MCF 10A (cell line): ENCODE results near the gene MEA1. TPM values are rescaled to one million over a fixed set of nuclear protein-coding genes. Genes with fewer than 3 reads are reported as not detected.

Source experiments
- BruUV-seq: library from RNA; stranded (reverse); fragments of 400-500 nt; replicated peaks from 2 replicates; lab custom pipeline; 2021; lab: Mats Ljungman, UMichigan
- CTCF ChIA-PET: fragments of 300-600 bp; sonication (Branson Sonifier 250); formaldehyde crosslinking; extraction: SDS; loops from one replicate; lab custom pipeline; 2021; ENCODE audit warnings: antibody characterized with exemption, inconsistent platforms; lab: Yijun Ruan, JAX
- POLR2A ChIA-PET: fragments of 300-600, 350-650 bp; sonication (Branson Sonifier 250); formaldehyde crosslinking; extraction: SDS; loops from one replicate; lab custom pipeline; 2020; ENCODE audit warnings: antibody characterized with exemption, inconsistent platforms; lab: Yijun Ruan, JAX
- DNase-seq: peaks from one replicate; pipeline ENCODE4 v3.0.0-alpha.2; 2018; ENCODE audit not compliant: unreplicated experiment
- H3K27ac Mint-ChIP-seq: one replicate; pipeline ENCODE4 v1.8.0; 2022; ENCODE audit warnings: mild to moderate bottlenecking, low read depth, mixed read lengths; ENCODE audit not compliant: unreplicated experiment
- H3K27me3 Mint-ChIP-seq: one replicate; pipeline ENCODE4 v1.8.0; 2022; ENCODE audit warnings: mixed read lengths; ENCODE audit not compliant: insufficient read depth, unreplicated experiment
- H3K36me3 Mint-ChIP-seq: one replicate; pipeline ENCODE4 v1.8.0; 2022; ENCODE audit warnings: mild to moderate bottlenecking, moderate library complexity, mixed read lengths; ENCODE audit not compliant: insufficient read depth, unreplicated experiment
- H3K4me1 Mint-ChIP-seq: one replicate; pipeline ENCODE4 v1.8.0; 2022; ENCODE audit warnings: mixed read lengths; ENCODE audit not compliant: insufficient read depth, unreplicated experiment
- H3K4me3 Mint-ChIP-seq: one replicate; pipeline ENCODE4 v1.8.0; 2022; ENCODE audit warnings: mild to moderate bottlenecking, moderate library complexity, mixed read lengths; ENCODE audit not compliant: unreplicated experiment
- H3K9me3 Mint-ChIP-seq: one replicate; pipeline ENCODE4 v1.8.0; 2022; ENCODE audit warnings: mixed read lengths; ENCODE audit not compliant: unreplicated experiment
- intact Hi-C: fragments of 100-400 bp; cut with micrococcal nuclease; formaldehyde crosslinking; loops from 2 replicates; pipeline ENCODE4 v1.14.1; 2022
- total RNA-seq: library from RNA; stranded (reverse); gene quantifications from 2 replicates; pipeline ENCODE4 v1.2.3, GENCODE V29; 2022
- TF ChIP-seq, protein P1 (sequence below): fragments of 200-600 bp; IDR thresholded peaks from one replicate; pipeline ENCODE4 v1.8.0; 2022; ENCODE audit warnings: antibody characterized with exemption, mild to moderate bottlenecking; ENCODE audit not compliant: unreplicated experiment

The MEA1 gene
- total RNA-seq, 1 experiment from 2014 or later, result 71.8 TPM

DNA sequence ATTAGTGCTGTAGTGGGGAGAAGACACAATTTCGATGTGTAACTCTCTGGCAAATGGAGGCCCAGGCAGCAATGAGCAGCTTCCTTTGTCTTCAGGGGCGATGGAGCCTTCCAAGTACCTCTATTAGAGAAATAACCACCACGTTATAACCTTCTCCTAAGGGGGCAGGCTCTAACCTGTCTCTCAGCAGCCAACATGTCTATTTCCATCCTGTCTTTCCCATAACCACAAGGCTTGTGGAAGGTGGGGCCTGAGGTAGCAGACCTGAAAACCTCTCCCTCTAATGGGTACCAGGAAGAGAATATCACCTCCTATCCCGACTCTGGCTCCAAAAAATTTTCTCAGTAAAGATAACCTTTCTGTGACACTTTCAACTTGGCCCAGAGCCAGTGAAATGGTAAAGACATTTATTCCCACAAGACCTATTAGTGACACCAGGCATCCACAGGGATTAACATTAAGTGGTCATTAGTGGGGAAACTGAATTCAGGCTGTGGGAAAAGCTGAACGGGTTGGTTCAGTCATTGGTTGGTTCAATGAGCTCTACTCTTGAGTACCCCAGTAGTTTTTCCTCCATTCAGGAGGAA is 38.7 kb downstream of the MEA1 start:
- H3K27ac Mint-ChIP-seq, result no peak overlapping the region
- no peaks in the 10 kb centered on the region for H3K9me3 Mint-ChIP-seq
- intact Hi-C loops, result no loop called here
- no peak overlapping the region for H3K4me3 Mint-ChIP-seq
- TF ChIP-seq, protein P1, sequence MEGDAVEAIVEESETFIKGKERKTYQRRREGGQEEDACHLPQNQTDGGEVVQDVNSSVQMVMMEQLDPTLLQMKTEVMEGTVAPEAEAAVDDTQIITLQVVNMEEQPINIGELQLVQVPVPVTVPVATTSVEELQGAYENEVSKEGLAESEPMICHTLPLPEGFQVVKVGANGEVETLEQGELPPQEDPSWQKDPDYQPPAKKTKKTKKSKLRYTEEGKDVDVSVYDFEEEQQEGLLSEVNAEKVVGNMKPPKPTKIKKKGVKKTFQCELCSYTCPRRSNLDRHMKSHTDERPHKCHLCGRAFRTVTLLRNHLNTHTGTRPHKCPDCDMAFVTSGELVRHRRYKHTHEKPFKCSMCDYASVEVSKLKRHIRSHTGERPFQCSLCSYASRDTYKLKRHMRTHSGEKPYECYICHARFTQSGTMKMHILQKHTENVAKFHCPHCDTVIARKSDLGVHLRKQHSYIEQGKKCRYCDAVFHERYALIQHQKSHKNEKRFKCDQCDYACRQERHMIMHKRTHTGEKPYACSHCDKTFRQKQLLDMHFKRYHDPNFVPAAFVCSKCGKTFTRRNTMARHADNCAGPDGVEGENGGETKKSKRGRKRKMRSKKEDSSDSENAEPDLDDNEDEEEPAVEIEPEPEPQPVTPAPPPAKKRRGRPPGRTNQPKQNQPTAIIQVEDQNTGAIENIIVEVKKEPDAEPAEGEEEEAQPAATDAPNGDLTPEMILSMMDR, result no peak
- H3K27me3 Mint-ChIP-seq, result no peaks in the 10 kb centered on the region
- DNase-seq, result no peak
- peaks cover 22% of the 10 kb centered on the region for H3K4me1 Mint-ChIP-seq
- no TSS peak for BruUV-seq
- H3K36me3 Mint-ChIP-seq, result peaks cover 58% of the 10 kb centered on the region
- ChIA-PET POLR2A (interaction anchor here (0.5 to 3.1 kb wide), 7 partner anchors 9 to 93 kb away, joined by 3 to 22 read pairs (median 3); partner anchors contain the start of genes KLHDC3, MEA1 and PPP2R5D), CTCF (interaction anchor here (0.6 to 2.9 kb wide), 3 partner anchors 11 to 70 kb away, joined by 3 to 11 read pairs (median 3); no protein-coding TSS in a partner anchor)

DNA sequence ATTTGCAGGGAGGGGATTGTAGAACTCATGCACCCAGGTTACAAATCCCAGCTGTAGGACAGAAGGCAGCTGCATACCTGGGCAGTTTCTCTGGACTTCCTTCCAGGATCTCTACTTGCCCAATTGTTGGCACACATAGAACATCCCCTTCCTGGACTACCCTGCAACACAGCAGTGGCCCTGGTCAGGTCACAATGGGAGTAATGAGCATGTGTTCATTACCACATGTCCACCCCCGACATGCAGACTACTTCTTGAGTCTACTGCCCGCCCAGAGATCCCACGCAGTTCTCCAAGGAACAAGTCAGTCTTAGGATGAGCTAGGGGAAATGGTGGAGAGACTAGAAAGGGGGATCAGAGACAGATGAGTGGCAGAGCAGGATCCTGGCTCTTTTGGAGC is 39.8 kb downstream of the MEA1 start:
- ChIA-PET CTCF (interaction anchor here (0.6 to 2.9 kb wide), 3 partner anchors 10 to 291 kb away, joined by 4 to 11 read pairs (median 5); no protein-coding TSS in a partner anchor), POLR2A (interaction anchor here (1.6 to 3.1 kb wide), 2 partner anchors 10 to 11 kb away, joined by 5 to 22 read pairs; partner anchors contain the start of gene PPP2R5D)
- intact Hi-C loops, result no loop called here
- H3K4me1 Mint-ChIP-seq, result peaks cover 14% of the 10 kb centered on the region
- BruUV-seq, result no TSS peak
- TF ChIP-seq, protein P1, result no peak
- H3K4me3 Mint-ChIP-seq, result no peak overlapping the region
- DNase-seq, result no peak
- H3K27ac Mint-ChIP-seq, result no peak overlapping the region
- no peaks in the 10 kb centered on the region for H3K9me3 Mint-ChIP-seq
- H3K27me3 Mint-ChIP-seq, result no peaks in the 10 kb centered on the region
- peaks cover 50% of the 10 kb centered on the region for H3K36me3 Mint-ChIP-seq

DNA sequence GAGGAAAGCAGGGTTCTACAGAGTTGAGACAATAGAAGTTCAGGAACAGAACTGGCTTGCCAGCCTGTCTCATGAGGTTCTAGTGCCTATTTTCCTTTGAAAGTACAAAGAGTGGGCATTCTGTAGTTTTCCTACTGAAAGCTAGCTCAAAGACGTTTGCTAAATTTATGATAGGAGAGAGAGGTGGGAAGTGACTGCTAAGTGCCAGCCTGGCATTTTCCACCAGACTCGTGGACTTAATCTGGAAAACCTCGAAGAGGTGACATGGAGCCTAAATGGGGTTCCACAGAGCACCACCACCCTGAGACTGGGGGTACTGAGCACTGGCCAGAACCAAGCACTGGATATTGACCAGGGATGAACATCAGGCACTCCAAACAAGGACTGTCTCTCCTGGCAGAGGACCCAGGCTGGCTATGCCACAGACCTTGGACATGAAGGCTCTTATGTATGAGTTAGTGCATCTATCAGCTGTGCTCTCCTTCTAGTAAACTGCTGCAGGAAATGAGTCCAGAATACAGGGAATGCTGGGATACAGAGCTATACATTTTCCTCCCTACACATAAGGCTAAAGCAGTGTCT is 41.9 kb downstream of the MEA1 start:
- intact Hi-C loops, result no loop called here
- no peak for DNase-seq
- ChIA-PET CTCF (interaction anchor here (1.0 kb wide), 1 partner anchor 70 kb away, joined by 3 read pairs; no protein-coding TSS in a partner anchor), POLR2A (interaction anchor here (0.5 to 1.9 kb wide), 8 partner anchors 7 to 400 kb away, joined by 3 to 10 read pairs (median 4); partner anchors contain the start of genes PEX6 and PPP2R5D)
- no peaks in the 10 kb centered on the region for H3K27me3 Mint-ChIP-seq
- no peak overlapping the region for H3K27ac Mint-ChIP-seq
- H3K9me3 Mint-ChIP-seq, result no peaks in the 10 kb centered on the region
- no peak overlapping the region for H3K4me3 Mint-ChIP-seq
- BruUV-seq, result no TSS peak
- peaks cover 10% of the 10 kb centered on the region for H3K4me1 Mint-ChIP-seq
- peaks cover 33% of the 10 kb centered on the region for H3K36me3 Mint-ChIP-seq
- TF ChIP-seq, protein P1, result no peak
